OCI-LY3 (cell line): Measurements from ENCODE around the gene STPG3.

Experiments used
- H2AFZ ChIP-seq: fragments of 200-600, 300-600 bp; shearing (Covaris generic); 2 replicates; pipeline ENCODE4 v1.6.0; 2014; ENCODE audit warnings: antibody characterized with exemption, low read depth, low read length
- H3K27ac ChIP-seq: fragments of 200-600, 300-600 bp; sonication (generic); 2 replicates; pipeline ENCODE4 v1.5.1; 2014; ENCODE audit warnings: mild to moderate bottlenecking, low read length, moderate library complexity, mixed read lengths
- H3K27me3 ChIP-seq: fragments of 200-600, 300-600 bp; sonication (generic); 2 replicates; pipeline ENCODE4 v1.6.1; 2014; ENCODE audit warnings: low read depth, low read length, mixed read lengths
- H3K36me3 ChIP-seq: fragments of 200-600, 300-600 bp; sonication (generic); replicated peaks from 2 replicates; pipeline ENCODE3; 2014; ENCODE audit warnings: low read depth, low read length, mixed read lengths
- H3K4me1 ChIP-seq: fragments of 300-600, 200-600 bp; sonication (generic); 2 replicates; pipeline ENCODE4 v1.6.1; 2014; ENCODE audit warnings: low read length, mixed read lengths
- H3K4me2 ChIP-seq: fragments of 200-600, 300-600 bp; sonication (generic); 2 replicates; pipeline ENCODE4 v1.6.1; 2014; ENCODE audit warnings: low read length, mixed read lengths
- H3K4me3 ChIP-seq: fragments of 300-600, 200-600 bp; sonication (generic); 2 replicates; pipeline ENCODE4 v1.5.1; 2014; ENCODE audit warnings: antibody characterized with exemption, mild to moderate bottlenecking, low read length, moderate library complexity
- H3K79me2 ChIP-seq: fragments of 300-600, 200-600 bp; shearing (Covaris generic); 2 replicates; pipeline ENCODE4 v1.6.1; 2014; ENCODE audit warnings: mild to moderate bottlenecking, low read length, mixed read lengths
- H3K9ac ChIP-seq: fragments of 300-600, 200-600 bp; shearing (Covaris generic); 2 replicates; pipeline ENCODE4 v1.6.0; 2014; ENCODE audit warnings: mild to moderate bottlenecking, low read length, moderate library complexity
- H3K9me3 ChIP-seq: fragments of 200-600, 300-600 bp; shearing (Covaris generic); 2 replicates; pipeline ENCODE4 v1.6.1; 2014; ENCODE audit warnings: low read length, mixed read lengths; ENCODE audit not compliant: insufficient read depth
- H4K20me1 ChIP-seq: fragments of 200-600, 300-600 bp; sonication (generic); 2 replicates; pipeline ENCODE4 v1.6.1; 2016; ENCODE audit warnings: low read length, mixed read lengths; ENCODE audit not compliant: insufficient read depth
- EZH2phosphoT487 ChIP-seq: fragments of 200-600 bp; shearing (Covaris generic); IDR thresholded peaks from 2 replicates; pipeline ENCODE4 v1.6.1; 2018; ENCODE audit warnings: antibody characterized with exemption, mixed run types, low read depth
- TF ChIP-seq, protein P1 (sequence below): fragments of 200-600, 300-600 bp; sonication (generic); IDR thresholded peaks from 2 replicates; pipeline ENCODE4 v1.5.1; 2014; ENCODE audit warnings: antibody characterized with exemption, low read length, low read depth

The STPG3 gene

GRCh38 chr9:137273095-137273490, 22.0 kb downstream of the STPG3 start:
- H3K27ac ChIP-seq: no peak overlapping the region
- TF ChIP-seq, protein P1, sequence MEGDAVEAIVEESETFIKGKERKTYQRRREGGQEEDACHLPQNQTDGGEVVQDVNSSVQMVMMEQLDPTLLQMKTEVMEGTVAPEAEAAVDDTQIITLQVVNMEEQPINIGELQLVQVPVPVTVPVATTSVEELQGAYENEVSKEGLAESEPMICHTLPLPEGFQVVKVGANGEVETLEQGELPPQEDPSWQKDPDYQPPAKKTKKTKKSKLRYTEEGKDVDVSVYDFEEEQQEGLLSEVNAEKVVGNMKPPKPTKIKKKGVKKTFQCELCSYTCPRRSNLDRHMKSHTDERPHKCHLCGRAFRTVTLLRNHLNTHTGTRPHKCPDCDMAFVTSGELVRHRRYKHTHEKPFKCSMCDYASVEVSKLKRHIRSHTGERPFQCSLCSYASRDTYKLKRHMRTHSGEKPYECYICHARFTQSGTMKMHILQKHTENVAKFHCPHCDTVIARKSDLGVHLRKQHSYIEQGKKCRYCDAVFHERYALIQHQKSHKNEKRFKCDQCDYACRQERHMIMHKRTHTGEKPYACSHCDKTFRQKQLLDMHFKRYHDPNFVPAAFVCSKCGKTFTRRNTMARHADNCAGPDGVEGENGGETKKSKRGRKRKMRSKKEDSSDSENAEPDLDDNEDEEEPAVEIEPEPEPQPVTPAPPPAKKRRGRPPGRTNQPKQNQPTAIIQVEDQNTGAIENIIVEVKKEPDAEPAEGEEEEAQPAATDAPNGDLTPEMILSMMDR: no peak
- TF ChIP-seq EZH2phosphoT487: no peak

DNA sequence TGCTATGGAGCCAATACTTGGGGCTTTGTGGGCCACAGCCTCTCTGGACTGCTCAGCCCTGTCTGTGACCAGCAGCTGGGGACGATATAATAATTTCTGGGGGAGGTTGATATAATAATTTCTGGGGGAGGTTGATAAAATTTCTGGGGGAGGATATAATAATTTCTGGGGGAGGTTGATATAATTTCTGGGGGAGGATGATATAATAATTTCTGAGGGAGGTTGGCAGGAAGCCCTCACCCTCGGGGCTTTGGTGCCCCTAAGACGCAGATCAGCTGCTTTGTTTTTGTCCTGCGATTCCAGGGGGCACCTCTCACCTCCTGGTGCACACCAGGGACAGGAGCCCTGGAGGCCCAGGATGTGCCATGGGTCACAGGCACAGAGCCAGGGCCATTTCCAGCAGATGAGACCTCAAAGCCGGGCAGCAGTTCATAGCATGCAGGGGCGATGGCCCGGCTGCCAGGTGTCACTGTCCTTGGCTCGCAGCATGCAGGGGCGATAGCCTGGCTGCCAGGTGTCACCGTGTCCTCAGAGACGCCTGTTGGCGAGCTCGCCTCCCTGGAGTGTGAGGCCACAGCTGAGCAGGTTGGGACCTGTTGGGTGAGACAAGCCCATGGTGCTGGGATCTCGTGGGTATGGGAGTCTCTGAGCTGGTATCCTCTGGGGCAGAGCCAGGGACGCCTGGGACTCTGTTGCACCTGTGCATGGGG, 22.7 kb downstream of the STPG3 start:
- no peaks in the 10 kb centered on the region for H3K79me2 ChIP-seq
- no peak overlapping the region for H2AFZ ChIP-seq
- no peak overlapping the region for H3K27ac ChIP-seq
- no peak overlapping the region for H3K4me3 ChIP-seq
- no peaks in the 10 kb centered on the region for H3K9me3 ChIP-seq
- H3K36me3 ChIP-seq: peaks cover 10% of the 10 kb centered on the region
- no peaks in the 10 kb centered on the region for H3K27me3 ChIP-seq
- no peak overlapping the region for H3K4me2 ChIP-seq
- TF ChIP-seq, protein P1: no peak
- no peak for TF ChIP-seq EZH2phosphoT487
- H3K4me1 ChIP-seq: peaks cover 28% of the 10 kb centered on the region
- H3K9ac ChIP-seq: no peak overlapping the region
- no peaks in the 10 kb centered on the region for H4K20me1 ChIP-seq

More at GRCh38 chr9:137273095-137273490, 22.0 kb downstream of the STPG3 start:
- Histone ChIP-seq H3K9ac (no peak overlapping the region), H3K27me3 (no peaks in the 10 kb centered on the region), H4K20me1 (no peaks in the 10 kb centered on the region), H3K36me3 (peaks cover 12% of the 10 kb centered on the region), H3K4me2 (no peak overlapping the region), H3K4me1 (peaks cover 28% of the 10 kb centered on the region), H3K9me3 (no peaks in the 10 kb centered on the region), H2AFZ (no peak overlapping the region), H3K4me3 (no peak overlapping the region), H3K79me2 (no peaks in the 10 kb centered on the region)

GRCh38 chr9:137275203-137275587, 24.1 kb downstream of the STPG3 start:
- Histone ChIP-seq H3K36me3 (peaks cover 18% of the 10 kb centered on the region), H3K4me2 (no peak overlapping the region), H3K4me1 (peaks cover 28% of the 10 kb centered on the region), H3K9me3 (no peaks in the 10 kb centered on the region), H3K79me2 (no peaks in the 10 kb centered on the region), H3K4me3 (no peak overlapping the region), H2AFZ (no peak overlapping the region), H4K20me1 (no peaks in the 10 kb centered on the region), H3K27me3 (no peaks in the 10 kb centered on the region), H3K9ac (no peak overlapping the region), H3K27ac (no peak overlapping the region)
- no peak for TF ChIP-seq EZH2phosphoT487
- TF ChIP-seq, protein P1: no peak

DNA sequence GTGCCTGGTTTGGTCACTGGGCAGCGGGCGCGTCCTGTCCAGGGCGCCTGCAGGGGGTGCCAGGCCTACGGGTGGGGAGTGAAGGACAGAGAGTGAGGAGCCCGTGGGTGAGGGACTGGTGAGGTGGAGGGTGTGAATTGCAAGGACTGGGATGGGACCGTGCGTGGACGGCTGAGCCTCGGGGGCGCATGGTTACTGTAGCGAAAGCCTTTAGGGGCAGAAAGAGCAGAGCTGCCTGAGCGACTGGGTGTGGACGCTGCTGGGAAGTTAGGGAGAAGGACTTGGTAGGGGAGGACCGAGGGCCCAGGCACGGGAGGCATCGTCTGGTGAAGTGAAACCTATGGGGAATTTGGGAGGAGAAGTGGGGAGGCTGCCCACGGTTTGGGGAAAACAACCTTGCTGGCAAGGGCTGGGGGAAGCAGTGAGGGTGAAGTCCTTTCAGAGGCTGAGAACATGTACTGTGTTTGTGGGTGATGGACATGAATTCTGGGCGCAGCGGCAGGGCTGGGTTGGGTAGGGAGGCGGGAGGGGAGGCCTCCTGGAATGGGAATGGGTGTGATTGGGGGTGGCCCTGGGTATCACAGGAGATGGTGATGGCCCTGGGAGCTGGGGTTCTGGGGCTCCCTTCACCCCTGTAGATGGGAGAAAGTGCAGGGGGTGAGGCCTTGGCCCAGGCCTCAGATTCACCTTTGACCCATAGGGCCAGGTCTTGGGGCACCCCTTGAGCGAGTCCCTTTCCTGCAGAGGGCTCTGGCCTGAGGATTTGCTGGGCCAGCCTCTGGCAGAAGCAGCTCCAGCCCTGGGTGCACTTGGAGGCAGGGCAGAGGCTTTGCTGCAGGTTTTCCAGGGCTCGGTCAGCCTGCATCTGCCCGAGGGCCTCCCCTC, 24.7 kb downstream of the STPG3 start:
- no peak overlapping the region for H3K9ac ChIP-seq
- peaks cover 28% of the 10 kb centered on the region for H3K4me1 ChIP-seq
- H3K27me3 ChIP-seq: no peaks in the 10 kb centered on the region
- H3K79me2 ChIP-seq: no peaks in the 10 kb centered on the region
- H3K36me3 ChIP-seq: peaks cover 18% of the 10 kb centered on the region
- no peaks in the 10 kb centered on the region for H3K9me3 ChIP-seq
- no peak overlapping the region for H2AFZ ChIP-seq
- H3K4me2 ChIP-seq: peak overlapping the region; percentile 3; the same call in 1 of the 2 replicates
- no peaks in the 10 kb centered on the region for H4K20me1 ChIP-seq
- peak overlapping the region; percentile 20; the same call in 1 of the 2 replicates for H3K27ac ChIP-seq
- H3K4me3 ChIP-seq: no peak overlapping the region
- TF ChIP-seq, protein P1: no peak
- TF ChIP-seq EZH2phosphoT487: no peak
